ENCODE measurements around the gene RNF208.

DNA sequence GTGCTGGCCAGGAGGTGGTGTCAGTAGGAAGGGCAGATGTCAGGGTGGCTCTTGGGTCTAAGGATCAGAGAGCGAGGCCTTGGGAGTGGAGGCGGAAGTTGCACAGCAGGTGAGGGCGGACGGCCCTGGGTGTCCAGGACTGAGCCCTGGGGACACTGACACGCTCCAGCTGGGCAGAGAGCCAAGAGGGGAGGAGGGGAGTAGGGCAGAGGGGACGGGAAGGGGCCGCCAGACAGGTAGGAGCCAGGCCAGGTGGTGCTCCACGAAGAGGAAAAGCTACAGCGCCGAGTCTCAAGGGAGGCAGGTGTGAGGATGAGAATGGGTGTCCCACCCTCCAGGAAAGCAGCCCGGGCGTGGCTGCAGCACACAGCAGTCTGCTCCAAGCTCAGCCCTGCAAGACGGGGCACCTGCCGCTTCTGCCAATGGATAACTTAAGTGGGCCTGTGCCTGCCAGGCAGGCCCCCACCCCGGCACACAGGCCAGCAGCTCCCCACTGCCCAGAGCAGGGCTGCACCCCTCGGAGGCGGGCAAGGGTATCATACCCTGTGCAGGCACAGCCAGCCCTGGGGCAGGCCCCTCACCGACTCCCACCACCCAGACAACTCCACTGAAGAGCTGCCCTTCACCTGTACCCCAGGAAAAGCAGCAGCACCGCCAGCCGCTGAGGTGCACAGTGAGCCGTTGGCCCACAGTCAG, 26.4 kb downstream of the RNF208 start:
- TF ChIP-seq CTCF (IDR thresholded peaks at IDR 0.05; ENCODE audit: low read depth, low read length, missing input control) (no peak), RXRA (IDR thresholded peaks at IDR 0.05) (peak in 1 of 2 donors; percentile 53), REST (IDR thresholded peaks at IDR 0.05) (no peak), SP1 (IDR thresholded peaks at IDR 0.05) (no peak)
